ENCODE data around the gene CFAP46. TPM values are rescaled to one million over a fixed set of nuclear protein-coding genes. Genes with fewer than 3 reads are reported as not detected.

The CFAP46 gene
- total and polyA plus RNA-seq, 2 of the 8 experiments (the other 6 are each of a cell fraction or from before 2014, with no cell fraction given): 2.6 to 4.8 TPM

DNA sequence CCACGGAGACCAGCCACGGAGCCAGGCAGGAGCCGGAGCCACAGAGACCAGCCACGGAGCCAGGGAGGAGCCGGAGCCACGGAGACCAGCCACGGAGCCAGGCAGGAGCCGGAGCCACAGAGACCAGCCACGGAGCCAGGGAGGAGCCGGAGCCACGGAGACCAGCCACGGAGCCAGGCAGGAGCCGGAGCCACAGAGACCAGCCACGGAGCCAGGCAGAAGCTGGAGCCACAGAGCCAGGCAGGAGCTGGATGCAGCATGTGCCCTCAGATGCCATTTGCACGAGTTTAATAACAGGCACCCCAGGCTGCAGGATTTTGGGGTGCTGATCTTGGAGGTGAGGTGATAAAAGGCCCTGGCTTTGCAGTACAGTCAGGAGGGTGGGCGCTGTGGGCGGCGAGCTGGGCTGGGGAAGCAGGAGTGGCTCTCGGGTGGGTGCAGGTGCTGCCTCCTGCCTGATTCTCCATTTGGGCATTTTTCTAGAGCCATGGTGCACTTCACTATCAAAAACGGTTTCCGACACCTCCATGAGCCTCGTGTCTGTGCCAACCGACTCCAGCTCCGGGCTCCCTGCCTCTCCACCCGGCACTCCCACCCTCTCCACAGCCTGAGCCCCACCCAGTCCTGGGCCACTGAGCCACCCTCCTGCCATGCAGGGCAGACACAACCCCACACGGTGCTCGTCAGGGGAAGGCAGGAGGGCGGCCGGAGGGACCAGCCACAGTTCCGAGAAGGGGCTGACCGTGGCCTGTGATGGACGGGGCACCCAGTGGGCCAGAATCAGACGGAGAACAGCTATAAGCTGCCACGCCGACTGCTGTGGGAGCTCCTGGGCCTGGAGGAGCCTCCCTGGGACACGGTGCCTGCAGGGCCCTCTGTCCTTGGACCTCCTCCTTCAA lies 115.6 kb downstream of the CFAP46 start:
- no peak overlapping the region for H3K23ac ChIP-seq (ENCODE audit: insufficient read length)
- FAIRE-seq: no peak
- no peaks in the 10 kb centered on the region for H3K4me1 ChIP-seq (replicated peaks in 1 of 4; ENCODE audit: control insufficient read depth in 3 of 4, insufficient read depth in 4 of 4, low read length in 3 of 4)
- H4K20me1 ChIP-seq (replicated peaks in 1 of 2; ENCODE audit: control insufficient read depth in 1 of 2, insufficient read depth in 2 of 2, low read length in 2 of 2): no peaks in the 10 kb centered on the region
- CTCF ChIA-PET (ENCODE audit: partially characterized antibody): no interaction called here
- H4K5ac ChIP-seq (ENCODE audit: insufficient read length, low read depth, low read length): no peak overlapping the region
- no peaks in the 10 kb centered on the region for H3K79me2 ChIP-seq (ENCODE audit: control insufficient read depth in 1 of 2, insufficient read depth in 2 of 2, low read length in 2 of 2)
- H2BK120ac ChIP-seq (replicated peaks; ENCODE audit: low read depth, low read length): no peak overlapping the region
- no peak overlapping the region for H4K91ac ChIP-seq (replicated peaks; ENCODE audit: insufficient read length, low read length)
- DNase-seq (ENCODE audit: low read depth in 1 of 2, low spot score in 2 of 2): no peak
- no peak overlapping the region for H2AFZ ChIP-seq (ENCODE audit: low read length)
- no peak overlapping the region for H3K27ac ChIP-seq (ENCODE audit: low read depth, low read length)
- H3K56ac ChIP-seq (replicated peaks; ENCODE audit: insufficient read length, low read depth, low read length): no peak overlapping the region
- no peak overlapping the region for H2BK12ac ChIP-seq (ENCODE audit: low read depth, low read length)
- no peak overlapping the region for H3K9ac ChIP-seq (replicated peaks in 1 of 4; ENCODE audit: extremely low read depth in 1 of 4, low read depth in 3 of 4, low read length in 3 of 4)
- no peak overlapping the region for H2AK5ac ChIP-seq (ENCODE audit: low read depth, low read length)
- peaks cover 3% of the 10 kb centered on the region; the same call in 1 of the 2 replicates for H3K23me2 ChIP-seq (ENCODE audit: low read depth, low read length)
- H3K4me2 ChIP-seq (ENCODE audit: insufficient read depth in 1 of 2, low read depth in 2 of 2, low read length in 2 of 2): no peak overlapping the region
- no peaks in the 10 kb centered on the region for H3K27me3 ChIP-seq (replicated peaks in 1 of 4; ENCODE audit: control insufficient read depth in 3 of 4, extremely low read depth in 1 of 4, insufficient read depth in 3 of 4, low read length in 3 of 4)
- H3K4me3 ChIP-seq (ENCODE audit: extremely low read depth in 1 of 4, insufficient read depth in 2 of 4, low read depth in 3 of 4, low read length in 4 of 4): no peak overlapping the region
- POLR2A ChIA-PET (ENCODE audit: partially characterized antibody): no interaction called here
- H2BK5ac ChIP-seq (ENCODE audit: low read depth, low read length): no peak overlapping the region
- no peak overlapping the region for H4K8ac ChIP-seq (ENCODE audit: extremely low read depth, insufficient read depth, low read length)
- H2BK15ac ChIP-seq (ENCODE audit: low read length): no peak overlapping the region
- H3K36me3 ChIP-seq (ENCODE audit: control insufficient read depth in 2 of 4, insufficient read depth in 4 of 4, low read length in 3 of 4): no peaks in the 10 kb centered on the region; a peak in 1 of 8 replicates
- no peak overlapping the region for H2BK20ac ChIP-seq (ENCODE audit: low read length)
- 91% methylated on average over 36 of the region's 36 CpGs; no CpG with 5 or more reads in 1 of the 2 experiments for WGBS, 2 experiments (ENCODE audit: extremely low coverage in 1 of 2, insufficient coverage in 1 of 2, insufficient read length in 1 of 2, insufficient replicate concordance in 2 of 2, low coverage in 1 of 2, low lambda C conversion rate in 2 of 2, missing lambda C conversion rate in 1 of 2)
- H3K18ac ChIP-seq (ENCODE audit: extremely low read depth, low read length): no peak overlapping the region
- H3K4ac ChIP-seq (replicated peaks; ENCODE audit: insufficient read length, low read depth, low read length): no peak overlapping the region
- H3K79me1 ChIP-seq (ENCODE audit: low read depth, low read length): no peaks in the 10 kb centered on the region; the same call in 1 of the 2 replicates
- TF ChIP-seq ASH2L (IDR thresholded peaks at IDR 0.05; ENCODE audit: low read length) (no peak), EGR1 (IDR thresholded peaks at IDR 0.05; ENCODE audit: borderline replicate concordance, low read depth, low read length) (peak; percentile 61; the same call in 1 of the 2 replicates), FOSL1 (IDR thresholded peaks at IDR 0.05; ENCODE audit: insufficient read depth, low read depth, low read length) (0 out of 2 replicates have a peak, but pooled peaks have one; percentile 62)
- TF ChIP-seq, protein P1, sequence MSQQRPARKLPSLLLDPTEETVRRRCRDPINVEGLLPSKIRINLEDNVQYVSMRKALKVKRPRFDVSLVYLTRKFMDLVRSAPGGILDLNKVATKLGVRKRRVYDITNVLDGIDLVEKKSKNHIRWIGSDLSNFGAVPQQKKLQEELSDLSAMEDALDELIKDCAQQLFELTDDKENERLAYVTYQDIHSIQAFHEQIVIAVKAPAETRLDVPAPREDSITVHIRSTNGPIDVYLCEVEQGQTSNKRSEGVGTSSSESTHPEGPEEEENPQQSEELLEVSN (IDR thresholded peaks at IDR 0.05): no peak
- H3K14ac ChIP-seq (ENCODE audit: insufficient read length): no peak overlapping the region
- H3K9me3 ChIP-seq (ENCODE audit: insufficient read depth in 2 of 2, low read depth in 1 of 2, low read length in 1 of 2): peaks cover 21 to 54% of the 10 kb centered on the region in 2 experiments
